ENCODE results near the gene CUTC. TPM values are rescaled to one million over a fixed set of nuclear protein-coding genes. Genes with fewer than 3 reads are reported as not detected.

CUTC gene
- total and polyA plus RNA-seq, 2 experiments from 2014 or later, result 21.6 to 29.4 TPM

- TF ChIP-seq EZH2 (IDR thresholded peaks at IDR 0.05; ENCODE audit: borderline replicate concordance) (no peak), CTCF (IDR thresholded peaks at IDR 0.05; ENCODE audit: poor library complexity) (peak; percentile 5)
- Histone ChIP-seq H3K36me3 (replicated peaks; ENCODE audit: insufficient read depth, low read depth) (no peaks in the 10 kb centered on the region), H3K79me2 (no peaks in the 10 kb centered on the region), H4K20me1 (ENCODE audit: insufficient read depth, poor library complexity, severe bottlenecking) (no peaks in the 10 kb centered on the region), H3K27ac (no peak overlapping the region), H3K4me3 (no peak overlapping the region), H3K9me2 (replicated peaks; ENCODE audit: insufficient read depth) (no peaks in the 10 kb centered on the region), H2AFZ (no peak overlapping the region), H3K4me2 (no peak overlapping the region), H3K27me3 (no peaks in the 10 kb centered on the region), H3K9me3 (ENCODE audit: low read depth) (no peaks in the 10 kb centered on the region), H3K4me1 (ENCODE audit: insufficient read depth) (no peaks in the 10 kb centered on the region)
- DNase-seq (ENCODE audit: low spot score), result no peak
- 95% methylated on average over 8 of the region's 8 CpGs for WGBS (ENCODE audit: low lambda C conversion rate, missing lambda C conversion rate)
These were observed 33.4 kb upstream of the CUTC start for GRCh38 chr10:99698504-99699080.

GRCh38 chr10:99700649-99701048 is 31.4 kb upstream of the CUTC start:
- H3K4me2 ChIP-seq, result no peak overlapping the region
- no peaks in the 10 kb centered on the region for H3K9me2 ChIP-seq (replicated peaks; ENCODE audit: insufficient read depth)
- H2AFZ ChIP-seq, result no peak overlapping the region
- 95% methylated on average over 4 of the region's 4 CpGs for WGBS (ENCODE audit: low lambda C conversion rate, missing lambda C conversion rate)
- H4K20me1 ChIP-seq (ENCODE audit: insufficient read depth, poor library complexity, severe bottlenecking), result no peaks in the 10 kb centered on the region
- H3K9me3 ChIP-seq (ENCODE audit: low read depth), result no peaks in the 10 kb centered on the region
- TF ChIP-seq EZH2 (IDR thresholded peaks at IDR 0.05; ENCODE audit: borderline replicate concordance) (no peak), EZH2phosphoT487 (IDR thresholded peaks at IDR 0.05; ENCODE audit: low read depth, severe bottlenecking, unreplicated experiment) (no peak), CTCF (IDR thresholded peaks at IDR 0.05; ENCODE audit: poor library complexity) (no peak)
- H3K36me3 ChIP-seq (replicated peaks; ENCODE audit: insufficient read depth, low read depth), result no peaks in the 10 kb centered on the region
- H3K27ac ChIP-seq, result no peak overlapping the region
- no peak overlapping the region for H3K4me3 ChIP-seq
- H3K27me3 ChIP-seq, result no peaks in the 10 kb centered on the region
- no peaks in the 10 kb centered on the region for H3K4me1 ChIP-seq (ENCODE audit: insufficient read depth)
- no peak for DNase-seq (ENCODE audit: low spot score)
- H3K79me2 ChIP-seq, result no peaks in the 10 kb centered on the region

GRCh38 chr10:99708428-99709012 is 23.5 kb upstream of the CUTC start:
- H3K36me3 ChIP-seq (replicated peaks; ENCODE audit: insufficient read depth, low read depth), result no peaks in the 10 kb centered on the region
- DNase-seq (ENCODE audit: low spot score), result no peak
- WGBS (ENCODE audit: low lambda C conversion rate, missing lambda C conversion rate), result 77% methylated on average over 1 of the region's 1 CpG

More at GRCh38 chr10:99708428-99709012, 23.5 kb upstream of the CUTC start:
- no peaks in the 10 kb centered on the region for H3K27me3 ChIP-seq
- H4K20me1 ChIP-seq (ENCODE audit: insufficient read depth, poor library complexity, severe bottlenecking), result no peaks in the 10 kb centered on the region
- no peaks in the 10 kb centered on the region for H3K9me3 ChIP-seq (ENCODE audit: low read depth)
- no peak for TF ChIP-seq CTCF (IDR thresholded peaks at IDR 0.05; ENCODE audit: poor library complexity)
- TF ChIP-seq EZH2 (IDR thresholded peaks at IDR 0.05; ENCODE audit: borderline replicate concordance), result no peak
- no peak for TF ChIP-seq EZH2phosphoT487 (IDR thresholded peaks at IDR 0.05; ENCODE audit: low read depth, severe bottlenecking, unreplicated experiment)
- no peak overlapping the region for H2AFZ ChIP-seq
- H3K4me2 ChIP-seq, result no peak overlapping the region
- H3K9me2 ChIP-seq (replicated peaks; ENCODE audit: insufficient read depth), result no peaks in the 10 kb centered on the region
- H3K4me1 ChIP-seq (ENCODE audit: insufficient read depth), result no peaks in the 10 kb centered on the region
- H3K27ac ChIP-seq, result peak overlapping the region; percentile 14
- H3K79me2 ChIP-seq, result no peaks in the 10 kb centered on the region
- no peak overlapping the region for H3K4me3 ChIP-seq
